Neural cell (in vitro differentiated cells): Measurements from ENCODE around the gene TMEM139. TPM values are rescaled to one million over a fixed set of nuclear protein-coding genes. Genes with fewer than 3 reads are reported as not detected.

Experiments used
- H2AFZ ChIP-seq: fragments of 200-600, 300-800 bp; sonication (generic), shearing (Covaris generic); 2 replicates; pipeline ENCODE4 v1.6.0; 2014; ENCODE audit warnings: low read depth, mild to moderate bottlenecking, antibody characterized with exemption, low read length, moderate library complexity
- H3F3A ChIP-seq: fragments of 200-600 bp; shearing (Covaris generic); 2 replicates; pipeline ENCODE4 v1.6.1; 2016; ENCODE audit warnings: mild to moderate bottlenecking, moderate library complexity, mixed read lengths, antibody characterized with exemption, low read length; ENCODE audit not compliant: insufficient read depth, poor library complexity, severe bottlenecking
- H3K27ac ChIP-seq: fragments of 200-600, 300-800 bp; sonication (generic), shearing (Covaris generic); 2 replicates; pipeline ENCODE4 v1.5.1; 2014; ENCODE audit warnings: mild to moderate bottlenecking, low read length, moderate library complexity
- H3K27me3 ChIP-seq: fragments of 300-800, 200-600 bp; sonication (generic), shearing (Covaris generic); 2 replicates; pipeline ENCODE4 v1.6.0; 2014; ENCODE audit warnings: mild to moderate bottlenecking, low read depth, low read length, moderate library complexity; ENCODE audit not compliant: insufficient read depth
- H3K36me3 ChIP-seq: fragments of 300-800, 200-600 bp; sonication (generic), shearing (Covaris generic); 2 replicates; pipeline ENCODE4 v1.5.1; 2014; ENCODE audit warnings: mild to moderate bottlenecking, antibody characterized with exemption, low read length, moderate library complexity; ENCODE audit not compliant: insufficient read depth
- H3K4me2 ChIP-seq: fragments of 300-800, 200-600 bp; sonication (generic), shearing (Covaris generic); 2 replicates; pipeline ENCODE4 v1.6.0; 2014; ENCODE audit warnings: mild to moderate bottlenecking, low read length
- H3K4me3 ChIP-seq: fragments of 300-800, 200-600 bp; sonication (generic), shearing (Covaris generic); 2 replicates; pipeline ENCODE4 v1.5.1; 2014; ENCODE audit warnings: mild to moderate bottlenecking, low read length, moderate library complexity
- H3K79me2 ChIP-seq: fragments of 200-600 bp; shearing (Covaris generic); replicated peaks from 2 replicates; pipeline ENCODE4 v1.6.0; 2014; ENCODE audit warnings: mild to moderate bottlenecking, low read length, moderate library complexity; ENCODE audit not compliant: insufficient read depth
- H3K9ac ChIP-seq: fragments of 300-800, 200-600 bp; sonication (generic), shearing (Covaris generic); 2 replicates; pipeline ENCODE4 v1.6.1; 2016; ENCODE audit warnings: mild to moderate bottlenecking, low read length, mixed read lengths
- H3K9me2 ChIP-seq: fragments of 200-600 bp; shearing (Covaris generic); 2 replicates; pipeline ENCODE4 v1.6.1; 2016; ENCODE audit warnings: mild to moderate bottlenecking, low read length, mixed read lengths; ENCODE audit not compliant: insufficient read depth
- H3K9me3 ChIP-seq: fragments of 200-600, 300-800 bp; sonication (generic), shearing (Covaris generic); 2 replicates; pipeline ENCODE4 v1.6.1; 2016; ENCODE audit warnings: mild to moderate bottlenecking, mixed run types, low read length, moderate library complexity, mixed read lengths
- H4K20me1 ChIP-seq: fragments of 200-600 bp; shearing (Covaris generic); 2 replicates; pipeline ENCODE4 v1.6.1; 2016; ENCODE audit warnings: mild to moderate bottlenecking, mixed run types; ENCODE audit not compliant: insufficient read depth
- CTCF ChIP-seq: fragments of 450-650 bp; IDR thresholded peaks from 2 replicates; pipeline ENCODE4 v1.5.1; 2014; ENCODE audit warnings: antibody characterized with exemption, mild to moderate bottlenecking, moderate library complexity; ENCODE audit not compliant: poor library complexity, severe bottlenecking
- EP300 ChIP-seq: fragments of 450-650 bp; conservative IDR thresholded peaks from 2 replicates; pipeline ENCODE4 v1.6.1; 2014; ENCODE audit warnings: antibody characterized with exemption, mild to moderate bottlenecking, moderate library complexity; ENCODE audit not compliant: poor library complexity, severe bottlenecking
- EZH2 ChIP-seq: fragments of 200-600, 300-800 bp; shearing (Covaris generic), sonication (generic); IDR thresholded peaks from 2 replicates; pipeline ENCODE4 v1.6.1; 2014; ENCODE audit warnings: antibody characterized with exemption, low read length, borderline replicate concordance, mild to moderate bottlenecking; ENCODE audit not compliant: insufficient read depth, poor library complexity, severe bottlenecking
- MXI1 ChIP-seq: fragments of 450-650 bp; conservative IDR thresholded peaks from 2 replicates; pipeline ENCODE4 v1.6.1; 2014; ENCODE audit warnings: antibody characterized with exemption, mild to moderate bottlenecking; ENCODE audit not compliant: poor library complexity, severe bottlenecking
- POLR2AphosphoS5 ChIP-seq: IDR thresholded peaks from 2 replicates; pipeline ENCODE4 v1.6.1; 2012
- RAD21 ChIP-seq: fragments of 450-650 bp; conservative IDR thresholded peaks from 2 replicates; pipeline ENCODE4 v1.6.1; 2014; ENCODE audit warnings: antibody characterized with exemption, mild to moderate bottlenecking, moderate library complexity
- REST ChIP-seq: IDR thresholded peaks from 2 replicates; pipeline ENCODE4 v1.6.1; 2012; ENCODE audit warnings: borderline replicate concordance
- SMC3 ChIP-seq: fragments of 450-650 bp; conservative IDR thresholded peaks from 2 replicates; pipeline ENCODE4 v1.6.1; 2014; ENCODE audit warnings: antibody characterized with exemption, mild to moderate bottlenecking, moderate library complexity; ENCODE audit not compliant: poor library complexity
- TAF1 ChIP-seq: IDR thresholded peaks from 2 replicates; pipeline ENCODE4 v1.6.1; 2012; ENCODE audit warnings: low read depth
- polyA plus RNA-seq: library from polyadenylated mRNA; depleted of rRNA; stranded (reverse); fragments of >200 nt; gene quantifications from 2 replicates; pipeline ENCODE4 v1.2.3, GENCODE V29; 2014

The TMEM139 gene
- polyA plus RNA-seq, 1 donor from 2014 or later: not detected

GRCh38 chr7:143295870-143296269 is 11.1 kb downstream of the TMEM139 start:
- no peak for TF ChIP-seq SMC3
- TF ChIP-seq TAF1: no peak
- TF ChIP-seq EZH2: no peak
- Histone ChIP-seq H3F3A (no peaks in the 10 kb centered on the region), H3K27ac (no peak overlapping the region), H3K36me3 (peaks cover 13% of the 10 kb centered on the region), H3K9me2 (no peaks in the 10 kb centered on the region), H3K27me3 (no peaks in the 10 kb centered on the region), H3K79me2 (peaks cover 21% of the 10 kb centered on the region), H3K9ac (no peak overlapping the region), H2AFZ (no peak overlapping the region), H3K9me3 (no peaks in the 10 kb centered on the region), H3K4me3 (no peak overlapping the region), H3K4me2 (no peak overlapping the region), H4K20me1 (no peaks in the 10 kb centered on the region)

GRCh38 chr7:143296686-143297085 is 11.9 kb downstream of the TMEM139 start:
- H3F3A ChIP-seq: no peaks in the 10 kb centered on the region
- no peaks in the 10 kb centered on the region for H3K9me2 ChIP-seq
- no peak overlapping the region for H3K9ac ChIP-seq
- no peaks in the 10 kb centered on the region for H4K20me1 ChIP-seq
- no peak overlapping the region for H3K27ac ChIP-seq
- no peaks in the 10 kb centered on the region for H3K27me3 ChIP-seq
- no peak overlapping the region for H2AFZ ChIP-seq
- no peaks in the 10 kb centered on the region for H3K9me3 ChIP-seq
- H3K4me3 ChIP-seq: no peak overlapping the region
- H3K4me2 ChIP-seq: no peak overlapping the region
- TF ChIP-seq REST (no peak), TAF1 (no peak), MXI1 (no peak), EP300 (no peak)
- peaks cover 13% of the 10 kb centered on the region for H3K79me2 ChIP-seq
- peaks cover 16% of the 10 kb centered on the region for H3K36me3 ChIP-seq

GRCh38 chr7:143299346-143299745 is 14.6 kb downstream of the TMEM139 start:
- no peak overlapping the region for H3K4me3 ChIP-seq
- no peaks in the 10 kb centered on the region for H3K9me2 ChIP-seq
- H3K27me3 ChIP-seq: no peaks in the 10 kb centered on the region
- H3K79me2 ChIP-seq: peaks cover 7% of the 10 kb centered on the region
- TF ChIP-seq POLR2AphosphoS5: no peak
- no peak for TF ChIP-seq REST
- TF ChIP-seq EZH2: no peak
- TF ChIP-seq MXI1: no peak
- no peak for TF ChIP-seq TAF1
- TF ChIP-seq RAD21: no peak
- TF ChIP-seq SMC3: no peak
- no peak for TF ChIP-seq EP300
- TF ChIP-seq CTCF: no peak
- H3K4me2 ChIP-seq: no peak overlapping the region
- H4K20me1 ChIP-seq: no peaks in the 10 kb centered on the region
- H3K36me3 ChIP-seq: peaks cover 22% of the 10 kb centered on the region
- no peak overlapping the region for H2AFZ ChIP-seq
- no peak overlapping the region for H3K9ac ChIP-seq
- no peaks in the 10 kb centered on the region for H3F3A ChIP-seq
- H3K9me3 ChIP-seq: no peaks in the 10 kb centered on the region
- H3K27ac ChIP-seq: no peak overlapping the region
